Measurements from ENCODE around the gene AGO4. TPM values are rescaled to one million over a fixed set of nuclear protein-coding genes. Genes with fewer than 3 reads are reported as not detected.

Gene AGO4
- total and polyA plus RNA-seq, 2 of the 8 experiments (the other 6 are each of a cell fraction or from before 2014, with no cell fraction given) = 5.5 to 7.7 TPM

DNA sequence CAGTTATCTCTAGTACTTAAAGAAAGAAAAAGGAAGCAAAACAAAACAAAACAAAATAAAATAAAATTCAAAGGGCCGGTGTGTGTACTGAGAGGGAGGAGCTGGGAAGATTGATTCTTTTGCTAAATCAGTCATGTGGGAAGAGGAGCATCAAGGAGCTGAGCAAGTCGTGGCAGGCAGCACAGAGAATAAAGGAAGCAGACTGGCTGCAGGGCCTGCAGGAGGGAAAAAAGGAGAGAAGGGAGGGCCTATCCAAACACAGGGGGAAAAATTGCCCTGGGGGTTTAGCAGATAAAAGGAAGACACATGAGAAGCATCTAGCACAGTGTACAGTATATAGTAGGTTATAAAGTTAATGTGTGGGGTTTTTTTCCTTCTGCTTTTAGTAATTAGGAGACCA lies 27.6 kb downstream of the AGO4 start:
- Histone ChIP-seq H4K5ac (ENCODE audit: insufficient read length, low read depth, low read length) (no peak overlapping the region), H2BK15ac (ENCODE audit: low read length) (no peak overlapping the region), H2AK5ac (ENCODE audit: low read depth, low read length) (no peak overlapping the region), H3K9me3 (ENCODE audit: insufficient read depth in 2 of 2, low read depth in 1 of 2, low read length in 1 of 2) (no peaks in the 10 kb centered on the region), H3K27ac (ENCODE audit: low read depth, low read length) (no peak overlapping the region), H2AFZ (ENCODE audit: low read length) (no peak overlapping the region), H3K56ac (replicated peaks; ENCODE audit: insufficient read length, low read depth, low read length) (no peak overlapping the region), H3K9ac (replicated peaks in 1 of 4; ENCODE audit: extremely low read depth in 1 of 4, low read depth in 3 of 4, low read length in 3 of 4) (no peak overlapping the region), H2BK12ac (ENCODE audit: low read depth, low read length) (no peak overlapping the region), H3K14ac (ENCODE audit: insufficient read length) (no peak overlapping the region), H3K79me1 (ENCODE audit: low read depth, low read length) (no peaks in the 10 kb centered on the region), H3K27me3 (replicated peaks in 1 of 4; ENCODE audit: control insufficient read depth in 3 of 4, extremely low read depth in 1 of 4, insufficient read depth in 3 of 4, low read length in 3 of 4) (no peaks in the 10 kb centered on the region), H3K79me2 (ENCODE audit: control insufficient read depth in 1 of 2, insufficient read depth in 2 of 2, low read length in 2 of 2) (no peaks in the 10 kb centered on the region), H3K4ac (replicated peaks; ENCODE audit: insufficient read length, low read depth, low read length) (no peak overlapping the region), H3K4me2 (ENCODE audit: insufficient read depth in 1 of 2, low read depth in 2 of 2, low read length in 2 of 2) (no peak overlapping the region), H3K23me2 (ENCODE audit: low read depth, low read length) (no peaks in the 10 kb centered on the region), H3K18ac (ENCODE audit: extremely low read depth, low read length) (no peak overlapping the region), H4K91ac (replicated peaks; ENCODE audit: insufficient read length, low read length) (no peak overlapping the region), H3K4me1 (replicated peaks in 1 of 4; ENCODE audit: control insufficient read depth in 3 of 4, insufficient read depth in 4 of 4, low read length in 3 of 4) (no peaks in the 10 kb centered on the region), H2BK120ac (replicated peaks; ENCODE audit: low read depth, low read length) (no peak overlapping the region), H4K20me1 (replicated peaks in 1 of 2; ENCODE audit: control insufficient read depth in 1 of 2, insufficient read depth in 2 of 2, low read length in 2 of 2) (no peaks in the 10 kb centered on the region), H2BK5ac (ENCODE audit: low read depth, low read length) (no peak overlapping the region), H3K36me3 (ENCODE audit: control insufficient read depth in 2 of 4, insufficient read depth in 4 of 4, low read length in 3 of 4) (peaks cover 0 to 15% (median 7%) of the 10 kb centered on the region in 4 experiments; a peak in 4 of 8 replicates), H2BK20ac (ENCODE audit: low read length) (no peak overlapping the region), H4K8ac (ENCODE audit: extremely low read depth, insufficient read depth, low read length) (no peak overlapping the region), H3K4me3 (ENCODE audit: extremely low read depth in 1 of 4, insufficient read depth in 2 of 4, low read depth in 3 of 4, low read length in 4 of 4) (no peak overlapping the region), H3K23ac (ENCODE audit: insufficient read length) (no peak overlapping the region)
- FAIRE-seq (no peak), DNase-seq (ENCODE audit: low read depth in 1 of 2, low spot score in 2 of 2) (no peak)
- ChIA-PET CTCF (ENCODE audit: partially characterized antibody) (interaction anchor here (0.7 kb wide), 1 partner anchor 8 kb away, joined by 3 read pairs; no protein-coding TSS in a partner anchor), POLR2A (ENCODE audit: partially characterized antibody) (interaction anchor here (0.6 kb wide), 1 partner anchor 93 kb away, joined by 3 read pairs; no protein-coding TSS in a partner anchor)
- TF ChIP-seq KDM1A (IDR thresholded peaks at IDR 0.05; ENCODE audit: borderline replicate concordance, low read length) = no peak
- TF ChIP-seq RAD21 (IDR thresholded peaks at IDR 0.05 in 1 of 2, conservative IDR thresholded peaks at IDR 0.05 in 1 of 2; ENCODE audit: low read depth in 2 of 2, low read length in 2 of 2) = no peak
- TF ChIP-seq POU5F1 (IDR thresholded peaks at IDR 0.05; ENCODE audit: low read depth, low read length) = no peak
- WGBS, 2 experiments (ENCODE audit: extremely low coverage in 1 of 2, insufficient coverage in 1 of 2, insufficient read length in 1 of 2, insufficient replicate concordance in 2 of 2, low coverage in 1 of 2, low lambda C conversion rate in 2 of 2, missing lambda C conversion rate in 1 of 2) = 79% methylated on average over 2 of the region's 2 CpGs; no CpG with 5 or more reads in 1 of the 2 experiments

All from H1 (cell line).